Loucy (cell line): ENCODE results near the gene VPS26A.

Source experiments
- H2AFZ ChIP-seq: fragments of 200-600 bp; sonication (generic); 2 replicates; pipeline ENCODE4 v1.6.0; 2016; ENCODE audit warnings: antibody characterized with exemption, mild to moderate bottlenecking, low read length, moderate library complexity
- H3F3A ChIP-seq: fragments of 200-600 bp; 2 replicates; pipeline ENCODE4 v1.6.0; 2016; ENCODE audit warnings: antibody characterized with exemption, low read depth, mild to moderate bottlenecking
- H3K27me3 ChIP-seq: fragments of 200-600 bp; sonication (generic); 2 replicates; pipeline ENCODE4 v1.6.1; 2014; ENCODE audit warnings: low read length, mild to moderate bottlenecking; ENCODE audit not compliant: insufficient read depth, poor library complexity, severe bottlenecking
- H3K36me3 ChIP-seq: fragments of 200-600 bp; sonication (generic); 2 replicates; pipeline ENCODE4 v1.6.1; 2016; ENCODE audit warnings: low read length; ENCODE audit not compliant: insufficient read depth
- H3K4me1 ChIP-seq: fragments of 200-600 bp; sonication (generic); 2 replicates; pipeline ENCODE4 v1.5.1; 2014; ENCODE audit warnings: low read length, mild to moderate bottlenecking; ENCODE audit not compliant: insufficient read depth, poor library complexity, severe bottlenecking
- H3K4me2 ChIP-seq: fragments of 200-600 bp; sonication (generic); 2 replicates; pipeline ENCODE4 v1.6.0; 2014; ENCODE audit warnings: antibody characterized with exemption, low read length, low read depth, mild to moderate bottlenecking; ENCODE audit not compliant: poor library complexity, severe bottlenecking
- H3K4me3 ChIP-seq: fragments of 200-600 bp; sonication (generic); 2 replicates; pipeline ENCODE4 v1.5.1; 2014; ENCODE audit warnings: low read length, mild to moderate bottlenecking, mixed read lengths; ENCODE audit not compliant: poor library complexity, severe bottlenecking
- H3K79me2 ChIP-seq: fragments of 200-600 bp; sonication (generic); 2 replicates; pipeline ENCODE4 v1.6.1; 2014; ENCODE audit warnings: low read length; ENCODE audit not compliant: insufficient read depth
- H3K9ac ChIP-seq: fragments of 200-600 bp; sonication (generic); 2 replicates; pipeline ENCODE4 v1.6.0; 2014; ENCODE audit warnings: mild to moderate bottlenecking, low read depth, low read length, moderate library complexity; ENCODE audit not compliant: poor library complexity, severe bottlenecking
- H3K9me2 ChIP-seq: fragments of 200-600 bp; sonication (generic); replicated peaks from 2 replicates; pipeline ENCODE4 v1.6.1; 2016; ENCODE audit warnings: low read depth, low read length, mixed read lengths
- H3K9me3 ChIP-seq: fragments of 200-600 bp; sonication (generic); 2 replicates; pipeline ENCODE4 v1.6.1; 2014; ENCODE audit warnings: mild to moderate bottlenecking, antibody characterized with exemption, low read length, low read depth; ENCODE audit not compliant: insufficient read depth
- H4K20me1 ChIP-seq: fragments of 200-600 bp; sonication (generic); 2 replicates; pipeline ENCODE4 v1.6.0; 2014; ENCODE audit warnings: antibody characterized with exemption, low read length, mild to moderate bottlenecking; ENCODE audit not compliant: insufficient read depth, poor library complexity, severe bottlenecking
- EZH2phosphoT487 ChIP-seq: fragments of 200-600 bp; IDR thresholded peaks from 2 replicates; pipeline ENCODE4 v1.6.1; 2018; ENCODE audit warnings: antibody characterized with exemption, mild to moderate bottlenecking, moderate library complexity, borderline replicate concordance
- TF ChIP-seq, protein P1 (sequence below): fragments of 200-600 bp; sonication (generic); conservative IDR thresholded peaks from 2 replicates; pipeline ENCODE4 v1.5.1; 2014; ENCODE audit warnings: mild to moderate bottlenecking, antibody characterized with exemption, low read length

The VPS26A gene

DNA sequence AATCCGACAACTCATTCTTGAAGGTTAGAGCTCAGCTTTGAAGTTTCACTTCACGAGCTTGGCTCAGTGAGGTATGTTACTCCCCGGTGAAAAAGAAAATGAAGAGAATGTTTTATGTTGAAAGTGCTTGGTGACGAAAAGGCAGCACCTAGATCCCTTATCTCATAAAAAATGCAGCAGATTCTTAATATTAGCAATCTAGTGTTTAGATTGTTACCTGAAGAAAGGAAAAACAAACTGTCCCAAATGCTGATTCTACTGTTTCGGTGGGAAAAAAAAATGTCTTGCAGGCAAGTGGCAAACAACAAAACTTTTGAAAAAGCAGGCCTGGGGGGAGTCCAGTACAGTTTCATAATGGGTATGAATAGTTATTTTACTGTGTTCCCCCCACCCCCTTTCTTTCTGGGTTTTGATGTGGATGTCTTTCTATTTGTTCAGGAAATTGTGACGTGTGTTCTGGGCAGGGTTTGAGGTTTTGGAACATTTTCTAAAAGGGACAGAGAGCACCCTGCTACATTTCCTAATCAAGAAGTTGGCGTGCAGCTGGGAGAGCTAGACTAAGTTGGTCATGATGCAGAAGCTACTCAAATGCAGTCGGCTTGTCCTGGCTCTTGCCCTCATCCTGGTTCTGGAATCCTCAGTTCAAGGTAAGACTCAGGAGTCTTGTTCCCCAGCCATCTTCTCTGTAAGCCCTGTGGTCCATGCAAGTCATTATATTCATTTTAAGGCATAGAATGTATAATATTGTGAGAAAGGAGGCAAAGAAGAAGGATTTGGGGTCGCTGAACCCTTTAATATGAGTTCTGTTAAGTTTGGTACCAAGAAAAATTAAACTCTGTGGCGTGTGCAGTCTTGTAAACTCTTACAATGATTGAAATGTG, 36.1 kb upstream of the VPS26A start, which contains the start of gene SRGN:
Gene SRGN (plus strand): TSS at position 514 of the 881 bp plus-strand sequence. CDS start 55 bp downstream, at position 569.
- H3K4me1 ChIP-seq: peaks cover 46% of the 10 kb centered on the region
- no peaks in the 10 kb centered on the region for H3K36me3 ChIP-seq
- H3F3A ChIP-seq: no peaks in the 10 kb centered on the region
- H3K4me2 ChIP-seq: peak within 1 kb of the TSS; percentile 99
- H3K9ac ChIP-seq: peak within 1 kb of the TSS; percentile 81
- peak within 1 kb of the TSS; percentile 84 for H3K4me3 ChIP-seq
- H3K9me2 ChIP-seq: no peaks in the 10 kb centered on the region
- peak within 1 kb of the TSS; percentile 74 for H2AFZ ChIP-seq
- TF ChIP-seq, protein P1, sequence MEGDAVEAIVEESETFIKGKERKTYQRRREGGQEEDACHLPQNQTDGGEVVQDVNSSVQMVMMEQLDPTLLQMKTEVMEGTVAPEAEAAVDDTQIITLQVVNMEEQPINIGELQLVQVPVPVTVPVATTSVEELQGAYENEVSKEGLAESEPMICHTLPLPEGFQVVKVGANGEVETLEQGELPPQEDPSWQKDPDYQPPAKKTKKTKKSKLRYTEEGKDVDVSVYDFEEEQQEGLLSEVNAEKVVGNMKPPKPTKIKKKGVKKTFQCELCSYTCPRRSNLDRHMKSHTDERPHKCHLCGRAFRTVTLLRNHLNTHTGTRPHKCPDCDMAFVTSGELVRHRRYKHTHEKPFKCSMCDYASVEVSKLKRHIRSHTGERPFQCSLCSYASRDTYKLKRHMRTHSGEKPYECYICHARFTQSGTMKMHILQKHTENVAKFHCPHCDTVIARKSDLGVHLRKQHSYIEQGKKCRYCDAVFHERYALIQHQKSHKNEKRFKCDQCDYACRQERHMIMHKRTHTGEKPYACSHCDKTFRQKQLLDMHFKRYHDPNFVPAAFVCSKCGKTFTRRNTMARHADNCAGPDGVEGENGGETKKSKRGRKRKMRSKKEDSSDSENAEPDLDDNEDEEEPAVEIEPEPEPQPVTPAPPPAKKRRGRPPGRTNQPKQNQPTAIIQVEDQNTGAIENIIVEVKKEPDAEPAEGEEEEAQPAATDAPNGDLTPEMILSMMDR: no peak
- no peak for TF ChIP-seq EZH2phosphoT487
- no peaks in the 10 kb centered on the region for H4K20me1 ChIP-seq
- no peaks in the 10 kb centered on the region for H3K27me3 ChIP-seq
- H3K79me2 ChIP-seq: peaks cover 24% of the 10 kb centered on the region
- no peaks in the 10 kb centered on the region for H3K9me3 ChIP-seq

DNA sequence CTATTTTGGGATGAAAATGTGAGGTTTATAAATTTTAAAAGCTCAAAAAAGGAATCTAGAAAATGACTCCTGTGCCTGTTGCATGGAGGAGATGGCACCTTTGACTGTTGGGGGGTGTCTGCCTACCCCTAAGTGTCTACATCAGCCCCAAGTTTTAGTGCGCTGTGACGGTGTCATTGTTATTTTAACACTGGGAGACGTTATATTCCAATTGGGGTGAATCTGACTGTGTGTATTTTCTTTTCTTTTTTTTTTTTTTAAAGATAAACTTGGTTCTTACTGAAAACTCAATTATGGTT, 35.6 kb upstream of the VPS26A start:
- no peaks in the 10 kb centered on the region for H3K9me3 ChIP-seq
- no peaks in the 10 kb centered on the region for H3F3A ChIP-seq
- H3K4me2 ChIP-seq: peak overlapping the region; percentile 99
- no peaks in the 10 kb centered on the region for H3K36me3 ChIP-seq
- H2AFZ ChIP-seq: peak overlapping the region; percentile 74
- no peaks in the 10 kb centered on the region for H3K27me3 ChIP-seq
- TF ChIP-seq, protein P1: no peak
- no peak for TF ChIP-seq EZH2phosphoT487
- peak overlapping the region; percentile 81 for H3K9ac ChIP-seq
- H4K20me1 ChIP-seq: no peaks in the 10 kb centered on the region
- peaks cover 49% of the 10 kb centered on the region for H3K4me1 ChIP-seq
- peak overlapping the region; percentile 84 for H3K4me3 ChIP-seq
- H3K9me2 ChIP-seq: no peaks in the 10 kb centered on the region
- H3K79me2 ChIP-seq: peaks cover 24% of the 10 kb centered on the region

DNA sequence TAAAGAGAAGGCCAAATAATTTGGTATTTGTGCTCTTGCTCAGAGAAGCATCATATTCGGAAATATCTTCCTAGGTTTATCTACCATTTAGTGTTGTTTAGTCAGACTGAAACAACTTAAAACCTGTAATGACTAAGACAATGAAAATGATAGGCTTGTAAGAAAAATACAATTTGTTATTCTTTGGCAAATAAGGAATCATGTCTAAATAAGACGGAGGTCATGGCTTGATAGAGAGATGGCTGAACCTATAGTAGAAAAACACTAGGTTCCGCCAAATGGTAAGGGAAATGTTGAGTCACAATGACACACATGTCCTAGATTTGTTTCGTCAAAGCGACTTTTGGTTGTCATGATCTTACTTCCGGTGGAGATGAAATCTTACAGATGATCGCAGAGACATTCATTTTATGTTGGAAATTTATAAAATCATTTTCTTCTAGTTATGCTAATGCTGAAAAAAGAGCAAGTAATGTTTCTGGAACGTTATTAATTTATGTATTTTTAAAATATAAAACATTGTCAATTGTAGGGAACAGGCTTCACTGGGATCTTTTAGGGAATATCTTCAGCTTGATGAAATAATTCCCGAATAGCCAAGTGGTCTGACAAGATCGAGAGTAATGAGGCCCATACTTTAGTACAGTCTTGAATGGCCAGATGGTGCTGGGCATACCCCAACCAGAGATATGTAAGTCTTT, 35.0 kb upstream of the VPS26A start:
- Histone ChIP-seq H3K4me3 (peak overlapping the region; percentile 84), H3K36me3 (no peaks in the 10 kb centered on the region), H3K9ac (peak overlapping the region; percentile 81), H3K9me3 (no peaks in the 10 kb centered on the region), H3K4me1 (peaks cover 49% of the 10 kb centered on the region), H3F3A (no peaks in the 10 kb centered on the region), H4K20me1 (no peaks in the 10 kb centered on the region), H3K9me2 (no peaks in the 10 kb centered on the region), H3K79me2 (peaks cover 24% of the 10 kb centered on the region), H3K4me2 (peak overlapping the region; percentile 99), H3K27me3 (no peaks in the 10 kb centered on the region), H2AFZ (peak overlapping the region; percentile 74; the same call in 1 of the 2 replicates)
- TF ChIP-seq, protein P1: no peak
- no peak for TF ChIP-seq EZH2phosphoT487
